ENCODE measurements around the gene OR11H7. TPM values are rescaled to one million over a fixed set of nuclear protein-coding genes. Genes with fewer than 3 reads are reported as not detected.
A peak's percentile ranks its signal among the peaks of the same experiment; 100 is the strongest.
"Not testable (repeated sequence)": the region's sequence is repeated elsewhere in the genome, so short reads cannot be mapped to it uniquely, and the experiment has no call there.

Gene OR11H7
- total RNA-seq, 2 donors from 2014 or later: not detected

- no peak overlapping the region for H3K4me3 ChIP-seq
- no peaks in the 10 kb centered on the region for H3K9me3 ChIP-seq
- H3K4me1 ChIP-seq: no peaks in the 10 kb centered on the region
- DNase-seq: peak in 1 of 4 donors; percentile 38
- intact Hi-C loops (cut with DNase I): no loop called here
- no peaks in the 10 kb centered on the region for H3K27me3 ChIP-seq
- no peak overlapping the region for H3K27ac ChIP-seq
- WGBS, 2 donors: 61 to 73% methylated on average over 5 to 6 of the region's 6 CpGs
- H3K36me3 ChIP-seq (replicated peaks in 1 of 2; ENCODE audit: insufficient read depth in 1 of 2, low read depth in 2 of 2): no peaks in the 10 kb centered on the region
- no peak for ATAC-seq
- TF ChIP-seq CTCF (IDR thresholded peaks at IDR 0.05): no peak
- TF ChIP-seq POLR2A (IDR thresholded peaks at IDR 0.05): no peak
Measured at GRCh38 chr14:20197459-20197858, 31.3 kb upstream of the OR11H7 start.

DNA sequence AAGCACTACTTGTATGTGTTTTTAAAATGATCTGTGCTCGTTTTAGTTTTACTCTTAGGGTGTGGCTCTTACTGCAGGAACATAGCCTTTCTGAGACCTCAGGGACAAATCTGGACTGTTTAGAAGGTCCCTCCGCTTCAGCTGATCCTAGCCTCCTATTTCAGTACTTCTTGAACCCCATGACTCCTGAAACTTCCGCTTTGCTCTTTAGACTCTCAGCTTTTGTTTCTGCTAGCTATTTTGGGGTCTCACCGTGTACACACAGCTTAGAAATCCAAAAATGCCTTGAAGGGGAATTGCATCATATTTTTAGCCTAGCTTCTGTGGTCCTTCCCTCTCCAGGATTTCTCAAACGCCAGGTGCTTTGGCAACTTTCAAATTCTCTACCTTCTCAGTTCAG lies 29.8 kb upstream of the OR11H7 start:
- DNase-seq (no peak), ATAC-seq (no peak)
- H3K36me3 ChIP-seq (replicated peaks in 1 of 2; ENCODE audit: insufficient read depth in 1 of 2, low read depth in 2 of 2): no peaks in the 10 kb centered on the region
- 53 to 57% methylated on average over 5 of the region's 5 CpGs for whole genome bisulfite sequencing, 2 donors
- no peaks in the 10 kb centered on the region for H3K4me1 ChIP-seq
- H3K4me3 ChIP-seq: no peak overlapping the region
- no peak overlapping the region for H3K27ac ChIP-seq
- intact Hi-C loops (cut with DNase I): no loop called here
- TF ChIP-seq POLR2A (IDR thresholded peaks at IDR 0.05) (no peak), CTCF (IDR thresholded peaks at IDR 0.05) (no peak)
- H3K27me3 ChIP-seq: no peaks in the 10 kb centered on the region
- H3K9me3 ChIP-seq: no peaks in the 10 kb centered on the region

DNA sequence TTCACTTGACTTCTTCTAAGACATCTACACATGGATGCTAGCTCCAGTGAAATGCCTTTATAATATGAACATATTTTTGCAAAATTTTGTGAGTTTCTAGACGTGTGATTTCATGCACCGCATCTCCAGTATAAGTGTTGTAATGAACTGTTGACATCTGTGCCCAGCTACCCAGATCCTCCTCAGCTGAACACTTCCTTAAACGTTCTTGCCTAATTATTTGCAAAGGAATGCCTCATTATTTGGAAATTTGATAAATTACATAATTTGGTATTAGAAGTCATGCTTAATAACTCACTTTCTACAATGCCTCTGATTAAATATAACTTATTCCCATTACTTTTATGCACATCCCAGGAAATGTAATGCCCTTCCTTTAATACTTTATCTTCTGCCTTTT lies 24.1 kb upstream of the OR11H7 start:
- intact Hi-C loops (cut with DNase I): no loop called here
- no peaks in the 10 kb centered on the region for H3K27me3 ChIP-seq
- DNase-seq (no peak), ATAC-seq (no peak)
- no peak for TF ChIP-seq POLR2A (IDR thresholded peaks at IDR 0.05)
- TF ChIP-seq CTCF (IDR thresholded peaks at IDR 0.05): no peak
- no peaks in the 10 kb centered on the region for H3K9me3 ChIP-seq
- 51 to 52% methylated on average over 3 of the region's 3 CpGs for WGBS, 2 donors
- no peaks in the 10 kb centered on the region for H3K36me3 ChIP-seq (replicated peaks in 1 of 2; ENCODE audit: insufficient read depth in 1 of 2, low read depth in 2 of 2)
- H3K27ac ChIP-seq: no peak overlapping the region
- no peaks in the 10 kb centered on the region for H3K4me1 ChIP-seq
- H3K4me3 ChIP-seq: no peak overlapping the region

DNA sequence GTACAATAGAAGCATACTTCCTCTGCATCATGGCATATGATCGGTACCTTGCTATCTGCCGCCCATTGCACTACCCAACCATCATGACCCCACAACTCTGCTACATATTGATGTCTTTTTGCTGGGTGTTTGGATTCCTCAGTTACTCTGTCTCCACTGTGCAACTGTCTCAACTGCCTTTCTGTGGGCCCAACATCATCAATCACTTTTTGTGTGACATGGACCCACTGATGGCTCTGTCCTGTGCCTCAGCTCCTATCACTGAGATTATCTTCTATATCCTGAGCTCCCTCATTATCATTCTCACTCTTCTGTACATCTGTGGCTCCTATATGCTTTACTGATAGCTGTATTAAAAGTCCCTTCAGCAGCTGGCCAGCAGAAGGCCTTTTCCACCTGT lies 19.2 kb upstream of the OR11H7 start:
- intact Hi-C loops (cut with DNase I): no loop called here
- DNase-seq (no peak), ATAC-seq (no peak)
- H3K9me3 ChIP-seq: no peaks in the 10 kb centered on the region
- no peak overlapping the region for H3K4me3 ChIP-seq
- 95 to 96% methylated on average over 2 of the region's 2 CpGs for WGBS, 2 donors
- H3K4me1 ChIP-seq: no peaks in the 10 kb centered on the region
- no peaks in the 10 kb centered on the region for H3K36me3 ChIP-seq (replicated peaks in 1 of 2; ENCODE audit: insufficient read depth in 1 of 2, low read depth in 2 of 2)
- H3K27ac ChIP-seq: no peak overlapping the region
- TF ChIP-seq CTCF (IDR thresholded peaks at IDR 0.05) (no peak), POLR2A (IDR thresholded peaks at IDR 0.05) (no peak)
- H3K27me3 ChIP-seq: no peaks in the 10 kb centered on the region

GRCh38 chr14:20212406-20212805 lies 16.4 kb upstream of the OR11H7 start:
- H3K4me1 ChIP-seq; intact Hi-C loops (cut with DNase I); DNase-seq; H3K9me3 ChIP-seq; H3K27me3 ChIP-seq; H3K36me3 ChIP-seq (replicated peaks in 1 of 2; ENCODE audit: insufficient read depth in 1 of 2, low read depth in 2 of 2); H3K4me3 ChIP-seq; H3K27ac ChIP-seq; ATAC-seq: not testable (repeated sequence)
- 92% methylated on average over 6 of the region's 28 CpGs; no CpG with 5 or more reads in 1 of the 2 donors for whole genome bisulfite sequencing, 2 donors

Measured in body of pancreas (tissue), 4 donors.